Hepatocyte (in vitro differentiated cells): ENCODE results near the gene PCDHGB3. TPM values are rescaled to one million over a fixed set of nuclear protein-coding genes. Genes with fewer than 3 reads are reported as not detected.
"Not testable (repeated sequence)": the region's sequence is repeated elsewhere in the genome, so short reads cannot be mapped to it uniquely, and the experiment has no call there.

Experiments
- DNase-seq: peaks from one replicate; pipeline ENCODE4 v3.0.0-alpha.2; 2016; ENCODE audit warnings: low spot score
- H2AFZ ChIP-seq: fragments of 200-600 bp; sonication (generic); 2 replicates; pipeline ENCODE4 v1.6.0; 2016; ENCODE audit warnings: antibody characterized with exemption, mild to moderate bottlenecking
- H3K27ac ChIP-seq: fragments of 200-600 bp; sonication (generic); 2 replicates; pipeline ENCODE4 v1.5.1; 2016; ENCODE audit warnings: mild to moderate bottlenecking
- H3K27me3 ChIP-seq: fragments of 200-600 bp; sonication (generic); 2 replicates; pipeline ENCODE4 v1.6.1; 2016
- H3K36me3 ChIP-seq: fragments of 200-600 bp; sonication (generic); replicated peaks from 2 replicates; pipeline ENCODE4 v1.5.1; 2016; ENCODE audit warnings: low read depth; ENCODE audit not compliant: insufficient read depth
- H3K4me1 ChIP-seq: fragments of 200-600 bp; sonication (generic); 2 replicates; pipeline ENCODE4 v1.5.1; 2016; ENCODE audit warnings: mild to moderate bottlenecking, moderate library complexity; ENCODE audit not compliant: insufficient read depth
- H3K4me2 ChIP-seq: fragments of 200-600 bp; sonication (generic); 2 replicates; pipeline ENCODE4 v1.6.0; 2016
- H3K4me3 ChIP-seq: fragments of 200-600 bp; sonication (generic); 2 replicates; pipeline ENCODE4 v1.5.1; 2016; ENCODE audit warnings: mild to moderate bottlenecking
- H3K79me2 ChIP-seq: fragments of 200-600 bp; sonication (generic); 2 replicates; pipeline ENCODE4 v1.6.0; 2017; ENCODE audit warnings: mild to moderate bottlenecking
- H3K9me2 ChIP-seq: fragments of 200-600 bp; sonication (generic); replicated peaks from 2 replicates; pipeline ENCODE4 v1.6.0; 2017; ENCODE audit warnings: mild to moderate bottlenecking; ENCODE audit not compliant: insufficient read depth
- H3K9me3 ChIP-seq: fragments of 200-600 bp; sonication (generic); 2 replicates; pipeline ENCODE4 v1.5.1; 2016; ENCODE audit warnings: low read depth, mild to moderate bottlenecking
- H4K20me1 ChIP-seq: fragments of 200-600 bp; sonication (generic); 2 replicates; pipeline ENCODE4 v1.6.0; 2016; ENCODE audit warnings: mild to moderate bottlenecking; ENCODE audit not compliant: insufficient read depth, poor library complexity, severe bottlenecking
- CTCF ChIP-seq: fragments of 200-600 bp; sonication (generic); IDR thresholded peaks from 2 replicates; pipeline ENCODE4 v1.5.1; 2016; ENCODE audit warnings: antibody characterized with exemption, mild to moderate bottlenecking; ENCODE audit not compliant: poor library complexity
- EZH2 ChIP-seq: fragments of 200-600 bp; sonication (generic); IDR thresholded peaks from 2 replicates; pipeline ENCODE4 v1.6.1; 2016; ENCODE audit warnings: antibody characterized with exemption, mild to moderate bottlenecking, borderline replicate concordance
- EZH2phosphoT487 ChIP-seq: fragments of 200-600 bp; sonication (generic); IDR thresholded peaks from one replicate; pipeline ENCODE4 v1.6.1; 2018; ENCODE audit warnings: antibody characterized with exemption, mild to moderate bottlenecking, low read depth, moderate library complexity; ENCODE audit not compliant: unreplicated experiment, severe bottlenecking
- whole genome bisulfite sequencing: methylation state at CpG from one replicate; pipeline ENCODE4 v1.1.6; 2016; ENCODE audit warnings: low lambda C conversion rate; ENCODE audit errors: missing lambda C conversion rate; 5-methylcytosine and 5-hydroxymethylcytosine counted together
- polyA plus RNA-seq: library from polyadenylated mRNA; unstranded; fragments of >200 nt; fragmentation: Nextera tagmentation; extraction: Ambion mirVana; gene quantifications from 2 replicates; pipeline ENCODE4 v1.2.1, GENCODE V29; 2016
- total RNA-seq: library from RNA; depleted of rRNA; stranded (reverse); fragments of >200 nt; gene quantifications from 2 replicates; pipeline ENCODE4 v1.2.3, GENCODE V29; 2014

Gene PCDHGB3
- total and polyA plus RNA-seq, 2 experiments from 2014 or later, result not detected

- Histone ChIP-seq H3K4me3 (peak within 1 kb of the TSS; percentile 22), H3K9me3 (peaks cover 55% of the 10 kb centered on the region), H3K4me2 (peak within 1 kb of the TSS; percentile 66), H3K27ac (peak within 1 kb of the TSS; percentile 21)
- not testable (repeated sequence) for H3K4me1 ChIP-seq, H2AFZ ChIP-seq, H3K27me3 ChIP-seq, H3K79me2 ChIP-seq, H3K9me2 ChIP-seq, H4K20me1 ChIP-seq, H3K36me3 ChIP-seq
- WGBS, result 7% methylated on average over 45 of the region's 47 CpGs
- DNase-seq, result peak; percentile 83
- TF ChIP-seq CTCF, result peak; percentile 67
Observed at GRCh38 chr5:141417494-141418172, 47.6 kb downstream of the PCDHGB3 start, which contains the start of gene PCDHGB7. PCDHGB7 (plus strand) TSS chr5:141417677; CDS start chr5:141417860, 183 bp downstream.

DNA sequence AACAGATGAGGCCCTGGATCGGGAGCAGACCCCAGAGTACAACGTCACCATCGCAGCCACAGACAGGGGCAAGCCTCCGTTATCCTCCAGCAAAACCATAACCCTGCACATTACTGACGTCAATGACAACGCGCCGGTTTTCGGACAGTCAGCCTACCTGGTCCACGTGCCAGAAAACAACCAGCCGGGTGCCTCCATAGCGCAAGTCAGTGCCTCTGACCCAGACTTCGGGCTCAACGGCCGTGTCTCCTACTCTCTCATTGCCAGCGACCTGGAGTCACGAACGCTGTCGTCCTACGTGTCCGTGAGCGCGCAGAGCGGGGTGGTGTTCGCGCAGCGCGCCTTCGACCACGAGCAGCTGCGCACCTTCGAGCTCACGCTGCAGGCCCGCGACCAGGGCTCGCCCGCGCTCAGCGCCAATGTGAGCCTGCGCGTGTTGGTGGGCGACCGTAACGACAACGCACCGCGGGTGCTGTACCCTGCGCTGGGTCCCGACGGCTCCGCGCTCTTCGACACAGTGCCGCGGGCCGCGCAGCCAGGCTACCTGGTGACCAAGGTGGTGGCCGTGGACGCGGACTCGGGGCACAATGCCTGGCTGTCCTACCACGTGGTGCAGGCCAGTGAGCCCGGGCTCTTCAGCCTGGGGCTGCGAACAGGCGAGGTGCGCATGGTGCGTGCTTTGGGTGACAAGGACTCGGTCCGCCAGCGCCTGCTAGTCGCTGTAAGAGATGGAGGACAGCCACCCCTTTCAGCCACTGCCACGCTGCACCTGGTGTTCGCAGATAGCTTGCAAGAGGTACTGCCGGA, 49.2 kb downstream of the PCDHGB3 start:
- no peak overlapping the region for H2AFZ ChIP-seq
- H3K27ac ChIP-seq, result no peak overlapping the region
- H3K4me2 ChIP-seq, result no peak overlapping the region
- TF ChIP-seq EZH2 (no peak), CTCF (no peak), EZH2phosphoT487 (no peak)
- H3K9me2 ChIP-seq, result no peaks in the 10 kb centered on the region
- H3K9me3 ChIP-seq, result peaks cover 63% of the 10 kb centered on the region
- H3K79me2 ChIP-seq, result peaks cover 10% of the 10 kb centered on the region
- H3K4me3 ChIP-seq, result no peak overlapping the region
- peaks cover 8% of the 10 kb centered on the region for H3K36me3 ChIP-seq
- no peaks in the 10 kb centered on the region for H3K4me1 ChIP-seq
- H3K27me3 ChIP-seq, result no peaks in the 10 kb centered on the region
- no peak for DNase-seq
- no peaks in the 10 kb centered on the region for H4K20me1 ChIP-seq
- over 99% methylated on average over 72 of the region's 74 CpGs for WGBS

DNA sequence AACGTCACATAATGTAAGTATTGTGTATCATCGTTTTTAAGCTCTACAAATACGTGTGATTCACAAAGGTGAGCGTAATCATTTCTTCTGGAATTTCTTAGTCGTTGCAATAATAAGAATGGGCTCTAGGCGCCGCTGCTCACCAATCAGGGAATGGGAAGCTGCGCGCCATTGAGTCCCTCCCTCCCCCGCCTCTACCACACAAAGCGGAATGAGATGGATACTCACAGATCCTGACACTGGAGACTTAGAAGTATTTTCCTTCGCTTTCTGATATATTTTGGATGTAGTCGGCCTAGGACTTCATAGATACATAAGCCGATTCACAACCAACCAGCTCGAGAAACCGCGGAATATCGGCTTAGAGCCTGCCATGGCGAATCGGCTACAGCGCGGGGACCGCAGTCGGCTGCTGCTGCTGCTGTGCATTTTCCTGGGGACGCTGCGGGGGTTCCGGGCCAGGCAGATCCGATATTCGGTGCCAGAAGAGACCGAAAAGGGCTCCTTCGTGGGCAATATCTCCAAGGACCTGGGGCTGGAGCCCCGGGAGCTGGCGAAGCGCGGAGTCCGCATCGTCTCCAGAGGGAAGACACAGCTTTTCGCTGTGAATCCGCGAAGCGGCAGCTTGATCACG, 50.9 kb downstream of the PCDHGB3 start, which contains the start of gene PCDHGA11:
Gene PCDHGA11, plus strand, starts transcription at position 197 of the 634 bp plus-strand sequence. Its CDS starts 177 bp downstream, at position 374.
- no peaks in the 10 kb centered on the region for H3K4me1 ChIP-seq
- peak within 1 kb of the TSS; percentile 29 for H3K4me3 ChIP-seq
- 51% methylated on average over 42 of the region's 42 CpGs for WGBS
- no peak within 1 kb of the TSS for H3K27ac ChIP-seq
- peak; percentile 52 for DNase-seq
- no peaks in the 10 kb centered on the region for H3K27me3 ChIP-seq
- H3K9me2 ChIP-seq, result no peaks in the 10 kb centered on the region
- peaks cover 14% of the 10 kb centered on the region for H3K36me3 ChIP-seq
- H3K4me2 ChIP-seq, result peak within 1 kb of the TSS; percentile 60
- peaks cover 13% of the 10 kb centered on the region for H3K79me2 ChIP-seq
- H3K9me3 ChIP-seq, result peaks cover 74% of the 10 kb centered on the region
- no peaks in the 10 kb centered on the region for H4K20me1 ChIP-seq
- TF ChIP-seq CTCF (peak; percentile 32), EZH2phosphoT487 (no peak)
- no peak within 1 kb of the TSS for H2AFZ ChIP-seq
